ENCODE data around the gene SAMD14.

Gene SAMD14

GRCh38 chr17:50165466-50165865 lies 35.5 kb upstream of the SAMD14 start:
- DNase-seq (ENCODE audit: extremely low read depth in 1 of 2, low read depth in 1 of 2) = no peak

DNA sequence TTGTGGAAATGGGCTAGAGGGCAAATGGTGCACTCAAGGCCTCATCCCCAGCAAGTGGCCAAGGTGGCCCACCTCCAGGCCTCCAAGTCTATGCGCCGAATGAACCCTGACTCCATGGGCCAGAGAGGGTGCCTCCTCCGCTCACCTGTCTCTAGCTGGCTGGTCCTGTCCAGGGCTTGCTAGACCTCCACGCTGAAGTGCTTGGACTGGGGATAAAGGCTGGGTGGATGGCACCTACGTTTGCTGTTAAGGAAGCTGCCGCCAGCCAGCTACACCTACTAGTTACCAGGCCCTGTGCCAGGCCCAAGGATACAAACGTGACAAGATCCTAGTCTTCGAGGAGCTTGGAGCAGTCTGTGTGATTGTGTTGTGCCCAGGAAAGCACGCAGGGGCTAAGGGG lies 35.1 kb upstream of the SAMD14 start:
- DNase-seq (ENCODE audit: extremely low read depth in 1 of 2, low read depth in 1 of 2) = no peak

DNA sequence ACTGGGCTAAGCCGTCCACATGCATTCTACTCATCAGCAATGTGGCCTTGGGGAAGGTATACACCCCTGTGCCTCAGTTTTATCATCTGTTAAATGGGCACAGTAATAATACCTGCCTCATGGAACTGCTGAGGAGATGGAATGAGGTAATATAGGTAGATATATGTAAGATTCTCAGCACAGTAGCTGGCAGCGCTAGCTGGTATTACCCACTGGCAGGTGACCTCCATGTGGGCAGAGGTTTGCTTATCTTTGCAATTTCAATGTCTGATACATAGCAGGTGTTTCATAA lies 34.7 kb upstream of the SAMD14 start:
- DNase-seq (ENCODE audit: extremely low read depth in 1 of 2, low read depth in 1 of 2) = no peak

DNA sequence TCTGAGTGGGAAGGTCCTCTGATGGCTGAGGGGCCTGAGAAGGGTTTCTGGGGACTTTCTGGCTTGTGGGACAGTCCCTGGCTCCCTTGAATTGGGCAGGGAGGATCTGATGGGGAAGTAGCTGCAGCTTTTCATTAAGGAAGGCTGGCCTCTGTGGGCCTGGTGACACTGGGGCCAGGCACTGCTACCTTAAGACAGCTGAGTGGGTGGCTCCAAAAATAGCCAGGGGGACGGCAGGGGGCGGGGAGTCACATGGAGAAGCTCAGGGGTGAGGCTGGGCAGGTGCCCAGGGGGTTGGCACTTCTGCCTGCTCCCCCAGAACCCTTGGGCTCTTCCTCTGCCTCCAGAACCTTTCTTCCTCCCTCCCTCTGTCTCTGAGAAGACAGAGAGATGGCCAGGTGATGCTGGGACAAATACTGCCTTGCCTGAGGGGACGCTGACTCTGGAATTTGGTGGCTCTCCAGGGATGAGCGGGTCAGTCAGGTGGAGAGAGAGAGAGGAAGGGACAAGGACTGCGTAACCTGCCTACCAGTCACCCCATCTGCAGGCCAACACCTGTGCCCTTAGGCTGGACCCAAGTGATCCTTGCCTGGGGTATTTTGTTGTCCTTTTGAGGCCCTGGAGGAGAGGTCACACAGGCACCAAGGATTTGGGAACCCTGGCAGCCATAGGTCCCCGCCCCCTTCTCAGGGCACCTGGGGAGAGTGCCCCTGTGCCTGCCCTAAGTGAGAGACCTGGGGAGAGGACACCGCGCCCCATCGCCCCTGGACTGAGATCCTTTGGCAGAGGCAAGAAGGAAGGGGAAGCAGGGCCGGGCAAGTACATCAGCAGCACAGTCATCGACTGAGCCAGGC lies 34.1 kb upstream of the SAMD14 start:
- no peak for DNase-seq (ENCODE audit: extremely low read depth in 1 of 2, low read depth in 1 of 2)

DNA sequence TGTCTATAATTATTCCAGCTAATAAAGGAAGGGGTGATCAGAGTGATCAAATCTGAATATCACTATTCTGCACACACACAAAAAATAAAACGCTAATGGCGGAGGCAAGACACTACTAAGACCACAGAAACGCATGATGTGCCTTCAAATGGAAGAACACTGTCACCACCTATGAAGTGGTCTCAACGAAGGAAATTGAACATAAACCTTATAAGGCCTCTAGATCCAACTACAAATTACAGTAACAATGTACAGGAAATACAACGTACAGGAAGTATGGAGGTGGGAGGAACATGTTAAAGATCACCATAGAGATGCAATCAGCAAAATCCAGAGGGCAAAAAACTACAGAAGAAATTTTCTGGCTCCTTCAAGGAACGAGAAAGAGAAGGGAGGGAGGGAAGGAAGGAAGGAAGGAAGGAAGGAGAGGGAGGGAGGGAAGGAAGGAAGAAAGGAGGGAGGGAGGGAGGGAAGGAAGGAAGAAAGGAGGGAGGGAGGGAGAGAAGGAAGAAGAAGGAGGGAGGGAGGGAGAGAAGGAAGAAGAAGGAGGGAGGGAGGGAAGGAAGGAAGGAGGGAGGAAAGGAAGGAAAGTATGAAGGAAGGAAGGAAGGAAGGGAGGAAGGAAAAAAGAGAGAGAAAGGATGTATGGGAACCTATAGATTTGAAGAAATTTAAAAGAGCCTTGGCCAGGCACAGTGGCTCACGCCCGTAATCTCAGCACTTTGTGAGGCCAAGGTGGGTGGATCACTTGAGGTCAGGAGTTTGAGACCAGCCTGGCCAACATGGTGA lies 32.7 kb upstream of the SAMD14 start:
- DNase-seq (ENCODE audit: extremely low read depth in 1 of 2, low read depth in 1 of 2) = no peak

GRCh38 chr17:50161911-50162288 lies 31.9 kb upstream of the SAMD14 start:
- DNase-seq (ENCODE audit: extremely low read depth in 1 of 2, low read depth in 1 of 2) = no peak

DNA sequence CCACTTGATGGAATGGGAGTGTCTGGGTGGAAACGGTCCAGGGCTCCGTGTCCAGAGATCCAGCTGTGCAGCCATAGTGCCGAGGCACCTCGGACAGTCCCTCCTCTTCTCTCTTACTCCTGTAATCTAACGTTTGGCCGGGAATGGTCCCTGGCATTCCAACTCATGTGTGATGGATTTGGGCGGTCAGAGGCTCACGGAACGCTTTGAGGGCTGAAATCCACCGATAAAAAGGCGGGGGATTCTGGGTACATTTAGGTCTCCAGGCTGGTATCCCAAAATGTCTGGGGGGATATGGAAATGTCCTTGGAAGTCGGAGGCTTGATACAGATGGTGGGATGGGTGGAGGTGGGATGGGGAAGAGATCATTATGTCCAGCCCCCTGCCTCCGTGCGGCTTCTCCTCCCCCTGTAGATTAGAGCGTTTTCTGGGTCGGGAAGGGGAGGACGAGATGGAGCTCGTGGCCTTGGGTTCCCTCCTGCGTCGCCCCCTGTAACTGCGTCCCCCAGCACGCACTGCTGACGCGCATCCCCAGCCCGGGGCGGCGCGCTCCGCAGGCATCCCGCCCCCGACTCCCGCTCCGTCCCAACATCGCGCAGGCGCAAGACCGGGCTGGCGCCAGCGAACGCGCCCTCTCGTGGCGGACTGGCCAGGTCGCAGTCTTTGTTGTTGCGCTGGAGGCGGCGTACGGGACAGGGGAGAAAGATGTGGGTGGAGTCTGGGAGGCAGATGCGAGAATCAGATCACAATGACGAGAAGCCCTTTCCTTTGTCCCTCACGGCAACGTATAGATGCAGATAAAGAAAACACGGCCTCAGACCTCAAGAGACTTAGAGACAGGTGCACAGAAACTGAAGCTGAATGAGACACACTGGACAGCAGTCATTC lies 31.3 kb upstream of the SAMD14 start:
- peak; percentile 92 to 96 for DNase-seq (ENCODE audit: extremely low read depth in 1 of 2, low read depth in 1 of 2)

- DNase-seq (ENCODE audit: extremely low read depth in 1 of 2, low read depth in 1 of 2) = no peak
Measured at GRCh38 chr17:50157891-50158290, 27.9 kb upstream of the SAMD14 start.

DNA sequence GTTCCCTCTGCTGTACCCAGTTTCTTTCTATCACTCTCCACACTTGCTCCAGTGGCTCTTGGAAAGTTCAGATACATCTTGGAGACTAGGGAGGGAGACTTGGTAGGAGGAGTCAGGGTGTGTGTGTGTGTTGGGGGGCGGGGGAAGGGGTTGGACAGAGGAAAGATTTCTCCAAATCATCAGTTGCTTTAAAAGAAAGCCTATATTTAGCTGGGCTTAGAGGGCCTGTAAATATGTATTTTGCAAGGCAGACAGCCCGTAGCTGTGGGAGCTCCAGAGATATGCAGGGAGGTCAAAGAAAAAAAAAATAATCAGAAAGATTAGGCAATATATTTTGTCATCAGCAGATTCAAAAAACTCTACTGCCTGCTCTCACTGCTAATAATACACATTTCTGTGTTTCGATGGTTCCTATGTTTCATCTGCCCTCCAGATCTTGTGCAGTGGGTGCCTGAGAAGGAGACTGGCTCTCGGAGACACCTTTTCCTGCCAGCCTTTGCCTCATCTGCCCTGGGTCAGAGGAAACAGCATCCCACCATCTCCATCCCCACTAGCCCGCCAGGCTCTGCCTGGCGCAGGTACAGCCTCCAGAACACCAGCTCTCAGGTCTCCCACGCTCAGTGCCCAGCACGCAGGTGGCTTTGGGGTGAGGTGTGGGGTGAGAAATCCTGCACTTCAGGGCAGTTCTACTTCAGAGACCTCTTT lies 25.3 kb upstream of the SAMD14 start:
- DNase-seq (ENCODE audit: extremely low read depth in 1 of 2, low read depth in 1 of 2) = no peak

GRCh38 chr17:50154604-50155003 lies 24.6 kb upstream of the SAMD14 start:
- no peak for DNase-seq (ENCODE audit: extremely low read depth in 1 of 2, low read depth in 1 of 2)

DNA sequence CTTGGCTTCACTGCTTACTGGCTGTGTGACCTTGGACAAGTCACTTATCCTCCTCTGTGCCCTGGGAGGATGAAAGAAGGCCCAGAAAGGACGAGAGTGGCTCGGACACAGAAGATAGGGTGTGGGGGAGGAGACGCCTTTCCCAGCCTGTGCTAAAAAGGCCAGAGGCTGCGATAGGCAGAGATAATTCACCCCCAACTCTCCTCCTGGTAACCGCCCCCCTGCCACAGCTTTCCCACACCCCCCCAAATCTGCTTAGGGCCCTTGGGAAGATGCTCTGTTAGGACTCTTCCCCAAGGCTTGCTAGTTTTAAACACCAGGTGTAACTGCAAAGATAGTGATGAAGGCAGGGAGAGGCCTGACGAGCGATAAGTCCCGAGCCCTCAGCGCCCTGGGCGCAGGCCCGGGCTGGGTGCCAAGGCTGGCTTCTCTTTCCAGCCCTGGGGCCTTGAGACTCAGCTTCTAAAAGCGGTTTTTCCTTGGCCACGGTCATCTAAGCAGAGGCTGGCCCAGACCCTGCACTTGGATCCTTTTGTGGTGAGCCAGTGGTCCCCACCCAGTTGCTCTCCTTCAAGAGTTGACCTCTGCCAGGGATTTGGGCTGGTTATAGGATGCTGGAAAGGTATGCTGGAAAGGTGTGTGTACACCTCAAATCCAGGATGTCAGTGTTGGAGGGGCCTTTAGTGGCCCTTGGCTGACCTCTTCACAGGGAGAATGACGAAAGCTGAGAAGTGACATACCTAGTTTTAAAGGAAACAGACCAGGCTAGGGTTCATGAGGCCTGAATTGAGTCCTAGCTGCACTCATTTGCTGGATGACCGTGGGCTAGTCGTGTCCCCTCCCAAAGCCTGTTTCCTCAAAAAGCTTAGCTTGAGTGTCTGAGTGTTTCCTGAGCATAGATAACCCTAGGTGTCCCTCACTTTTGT lies 24.0 kb upstream of the SAMD14 start:
- DNase-seq (ENCODE audit: extremely low read depth in 1 of 2, low read depth in 1 of 2) = no peak

DNA sequence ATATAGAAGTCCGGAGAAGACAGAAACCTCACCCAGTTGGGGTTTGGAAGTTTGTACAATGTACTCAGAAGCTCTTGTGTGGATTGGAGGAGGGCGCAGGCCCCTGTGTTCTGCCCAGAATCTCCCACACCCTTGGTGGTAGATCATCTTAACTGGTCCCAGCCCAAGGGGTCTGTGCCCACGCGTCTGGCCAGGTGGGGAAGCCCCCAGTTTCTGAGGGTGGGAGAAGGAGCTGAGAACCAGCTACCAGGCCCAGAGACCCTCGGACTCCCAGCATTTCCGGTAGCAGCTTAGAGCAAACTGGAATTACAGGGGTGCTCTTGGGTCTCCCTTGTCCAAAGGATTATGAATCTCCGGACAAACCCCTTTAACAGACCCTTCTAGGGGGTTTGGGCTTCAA lies 22.8 kb upstream of the SAMD14 start:
- no peak for DNase-seq (ENCODE audit: extremely low read depth in 1 of 2, low read depth in 1 of 2)

- DNase-seq (ENCODE audit: extremely low read depth in 1 of 2, low read depth in 1 of 2) = no peak
Measured at GRCh38 chr17:50151937-50152547, 22.1 kb upstream of the SAMD14 start.

GRCh38 chr17:50151041-50151936 lies 21.3 kb upstream of the SAMD14 start:
- DNase-seq (ENCODE audit: extremely low read depth in 1 of 2, low read depth in 1 of 2) = peak; percentile 75 to 86

DNA sequence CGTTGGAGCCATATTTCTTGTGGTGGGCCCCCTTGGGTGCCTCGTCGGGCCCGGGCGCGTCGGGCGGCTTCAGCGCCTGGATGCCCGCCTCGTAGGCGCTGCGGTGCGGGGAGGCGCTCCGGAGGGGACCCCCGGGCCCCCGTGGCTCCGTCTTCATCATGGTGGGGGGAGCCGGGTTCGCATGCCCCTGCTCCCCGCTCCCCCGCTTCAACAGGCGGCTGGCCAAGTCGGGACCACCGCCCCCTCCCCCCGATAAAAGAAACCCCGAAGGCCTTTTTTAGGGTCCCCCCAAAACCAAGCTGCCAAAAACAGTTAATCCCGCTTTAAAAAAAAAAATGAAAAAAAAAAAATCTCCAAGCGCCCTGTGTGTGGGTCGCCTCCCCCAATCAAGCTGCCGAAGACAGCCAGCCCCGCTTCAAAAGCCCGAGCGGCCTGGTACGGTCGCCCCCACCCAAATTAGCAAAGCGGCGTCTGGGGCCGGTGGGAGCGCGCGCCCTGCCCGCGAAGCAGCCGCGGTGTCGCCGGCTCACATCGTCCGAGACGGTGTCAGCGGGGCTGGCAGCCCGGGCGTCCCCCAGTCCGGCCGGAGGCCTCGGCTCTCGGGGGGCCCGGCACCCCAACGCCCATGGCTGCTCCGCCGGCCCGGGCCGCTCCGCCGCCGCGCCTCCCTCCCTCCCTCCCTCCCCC lies 20.5 kb upstream of the SAMD14 start, which contains the start of gene PPP1R9B:
TSS of gene PPP1R9B (minus strand) at position 324 of the 687 bp plus-strand sequence. CDS start at position 160, 164 bp downstream.
- no peak for DNase-seq (ENCODE audit: extremely low read depth in 1 of 2, low read depth in 1 of 2)

GRCh38 chr17:50149417-50150353 lies 19.7 kb upstream of the SAMD14 start:
- DNase-seq (ENCODE audit: extremely low read depth in 1 of 2, low read depth in 1 of 2) = no peak

DNA sequence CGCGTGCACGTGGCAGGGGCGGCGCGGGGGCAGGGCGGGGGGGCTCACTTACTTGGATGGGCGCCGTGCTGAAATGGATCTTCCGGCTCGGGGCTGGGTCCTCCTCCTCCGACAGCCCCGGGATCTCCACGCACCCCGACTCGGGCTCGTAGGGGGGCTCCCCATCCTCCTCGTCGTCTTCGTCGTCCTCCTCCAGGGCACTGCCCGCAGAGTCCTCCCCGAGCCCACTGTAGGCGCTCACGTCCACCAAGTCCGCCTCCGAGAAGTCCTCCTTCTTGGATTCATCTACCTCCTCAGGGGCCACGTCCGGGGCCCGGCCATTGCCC lies 19.1 kb upstream of the SAMD14 start:
- DNase-seq (ENCODE audit: extremely low read depth in 1 of 2, low read depth in 1 of 2) = no peak

Data from stimulated activated CD8-positive, alpha-beta memory T cell treated with anti-CD3 and anti-CD28 coated beads, Interleukin-7, amount 100 ng/mL, for 48 hours (primary cell).